KMS-11 (cell line): Measurements from ENCODE around the gene PLEKHD1.

Experiments
- H2AFZ ChIP-seq: fragments of 200-600 bp; sonication (generic); 2 replicates; pipeline ENCODE4 v1.6.1; 2016; ENCODE audit warnings: antibody characterized with exemption, mixed run types, low read depth
- H3K27ac ChIP-seq: fragments of 200-600 bp; sonication (generic); 2 replicates; pipeline ENCODE4 v1.6.1; 2016; ENCODE audit warnings: mild to moderate bottlenecking, mixed run types
- H3K27me3 ChIP-seq: fragments of 200-600 bp; sonication (generic); 2 replicates; pipeline ENCODE4 v1.6.1; 2017; ENCODE audit warnings: mild to moderate bottlenecking, low read depth, mixed run types, moderate library complexity; ENCODE audit not compliant: insufficient read depth
- H3K36me3 ChIP-seq: fragments of 200-600 bp; sonication (generic); 2 replicates; pipeline ENCODE4 v1.6.1; 2017; ENCODE audit warnings: mild to moderate bottlenecking, mixed run types; ENCODE audit not compliant: insufficient read depth
- H3K4me1 ChIP-seq: fragments of 200-600 bp; sonication (generic); 2 replicates; pipeline ENCODE4 v1.6.1; 2016; ENCODE audit warnings: mild to moderate bottlenecking, low read depth, mixed run types; ENCODE audit not compliant: poor library complexity, severe bottlenecking
- H3K4me2 ChIP-seq: fragments of 200-600 bp; sonication (generic); 2 replicates; pipeline ENCODE4 v1.7.0; 2016; ENCODE audit warnings: mild to moderate bottlenecking, mixed run types
- H3K4me3 ChIP-seq: fragments of 200-600 bp; sonication (generic); IDR thresholded peaks from 2 replicates; pipeline ENCODE4 v1.6.1; 2017; ENCODE audit warnings: low read depth, low read length, mixed read lengths; ENCODE audit not compliant: insufficient read depth
- H3K79me2 ChIP-seq: fragments of 200-600 bp; sonication (generic); 2 replicates; pipeline ENCODE4 v1.6.1; 2016; ENCODE audit warnings: low read depth, mixed run types; ENCODE audit not compliant: insufficient read depth
- H3K9ac ChIP-seq: fragments of 200-600 bp; sonication (generic); 2 replicates; pipeline ENCODE4 v1.6.1; 2016; ENCODE audit warnings: mild to moderate bottlenecking, mixed run types
- H4K20me1 ChIP-seq: fragments of 200-600 bp; sonication (generic); 2 replicates; pipeline ENCODE4 v1.6.1; 2016; ENCODE audit warnings: mild to moderate bottlenecking, mixed run types; ENCODE audit not compliant: insufficient read depth
- TF ChIP-seq, protein P1 (sequence below): fragments of 200-600 bp; sonication (generic); conservative IDR thresholded peaks from 2 replicates; pipeline ENCODE4 v1.6.1; 2017; ENCODE audit warnings: low read depth, mild to moderate bottlenecking, antibody characterized with exemption, low read length, moderate library complexity, mixed read lengths

PLEKHD1 gene

DNA sequence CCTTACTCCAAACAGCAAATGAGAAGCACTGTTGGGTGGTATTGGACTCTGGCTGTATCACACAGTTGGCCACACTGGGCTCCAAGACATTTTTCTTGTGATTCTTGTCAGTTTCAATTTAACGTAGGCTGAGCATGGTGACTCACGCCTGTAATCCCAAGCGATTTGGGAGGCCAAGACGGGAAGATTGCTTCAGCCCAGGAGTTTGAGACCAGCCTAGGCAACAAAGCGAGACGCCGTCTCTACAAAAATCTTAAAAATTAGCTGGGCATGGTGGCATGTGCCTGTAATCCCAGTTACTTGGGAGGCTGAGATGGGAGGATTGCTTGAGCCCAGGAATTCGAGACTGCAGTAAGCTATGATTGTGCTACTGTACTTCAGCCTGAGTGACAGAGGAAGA lies 35.3 kb upstream of the PLEKHD1 start:
- Histone ChIP-seq H4K20me1 (no peaks in the 10 kb centered on the region), H3K9ac (no peak overlapping the region), H3K4me3 (no peak overlapping the region), H3K36me3 (no peaks in the 10 kb centered on the region), H3K27me3 (no peaks in the 10 kb centered on the region), H3K4me1 (no peaks in the 10 kb centered on the region), H3K79me2 (no peaks in the 10 kb centered on the region), H2AFZ (no peak overlapping the region), H3K27ac (no peak overlapping the region), H3K4me2 (no peak overlapping the region)
- TF ChIP-seq, protein P1, sequence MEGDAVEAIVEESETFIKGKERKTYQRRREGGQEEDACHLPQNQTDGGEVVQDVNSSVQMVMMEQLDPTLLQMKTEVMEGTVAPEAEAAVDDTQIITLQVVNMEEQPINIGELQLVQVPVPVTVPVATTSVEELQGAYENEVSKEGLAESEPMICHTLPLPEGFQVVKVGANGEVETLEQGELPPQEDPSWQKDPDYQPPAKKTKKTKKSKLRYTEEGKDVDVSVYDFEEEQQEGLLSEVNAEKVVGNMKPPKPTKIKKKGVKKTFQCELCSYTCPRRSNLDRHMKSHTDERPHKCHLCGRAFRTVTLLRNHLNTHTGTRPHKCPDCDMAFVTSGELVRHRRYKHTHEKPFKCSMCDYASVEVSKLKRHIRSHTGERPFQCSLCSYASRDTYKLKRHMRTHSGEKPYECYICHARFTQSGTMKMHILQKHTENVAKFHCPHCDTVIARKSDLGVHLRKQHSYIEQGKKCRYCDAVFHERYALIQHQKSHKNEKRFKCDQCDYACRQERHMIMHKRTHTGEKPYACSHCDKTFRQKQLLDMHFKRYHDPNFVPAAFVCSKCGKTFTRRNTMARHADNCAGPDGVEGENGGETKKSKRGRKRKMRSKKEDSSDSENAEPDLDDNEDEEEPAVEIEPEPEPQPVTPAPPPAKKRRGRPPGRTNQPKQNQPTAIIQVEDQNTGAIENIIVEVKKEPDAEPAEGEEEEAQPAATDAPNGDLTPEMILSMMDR, result no peak

DNA sequence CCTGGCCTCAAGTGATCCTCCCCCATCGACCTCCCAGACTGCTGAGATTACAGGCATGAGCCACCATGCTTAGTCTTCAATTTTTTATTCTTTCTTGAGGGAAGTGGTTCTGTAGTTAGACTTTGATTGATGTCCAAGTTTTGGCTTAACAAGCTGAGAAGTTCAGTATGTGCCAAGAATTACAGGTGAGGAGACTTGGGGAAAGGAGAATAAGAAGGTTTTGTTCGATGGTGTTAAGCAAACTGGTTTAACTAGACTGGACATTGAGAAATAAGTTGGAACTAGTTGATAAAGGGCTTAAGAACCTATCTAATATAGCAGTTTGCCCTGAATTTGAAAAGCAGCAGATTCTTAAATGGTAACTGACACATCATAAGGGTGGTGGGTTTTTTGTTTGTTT lies 32.6 kb upstream of the PLEKHD1 start:
- Histone ChIP-seq H3K4me3 (no peak overlapping the region), H3K4me2 (no peak overlapping the region), H3K36me3 (no peaks in the 10 kb centered on the region), H3K79me2 (no peaks in the 10 kb centered on the region), H3K27ac (no peak overlapping the region), H3K4me1 (no peaks in the 10 kb centered on the region), H4K20me1 (no peaks in the 10 kb centered on the region), H3K27me3 (no peaks in the 10 kb centered on the region), H2AFZ (no peak overlapping the region), H3K9ac (no peak overlapping the region)
- TF ChIP-seq, protein P1, result no peak

DNA sequence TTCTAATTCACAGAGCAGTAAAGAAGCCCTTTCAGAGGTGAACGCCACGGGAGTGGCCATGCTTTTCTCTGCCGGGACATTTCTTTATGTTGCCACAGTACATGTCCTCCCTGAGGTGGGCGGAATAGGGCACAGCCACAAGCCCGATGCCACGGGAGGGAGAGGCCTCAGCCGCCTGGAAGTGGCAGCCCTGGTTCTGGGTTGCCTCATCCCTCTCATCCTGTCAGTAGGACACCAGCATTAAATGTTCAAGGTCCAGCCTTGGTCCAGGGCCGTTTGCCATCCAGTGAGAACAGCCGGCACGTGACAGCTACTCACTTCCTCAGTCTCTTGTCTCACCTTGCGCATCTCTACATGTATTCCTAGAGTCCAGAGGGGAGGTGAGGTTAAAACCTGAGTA lies 26.2 kb upstream of the PLEKHD1 start:
- TF ChIP-seq, protein P1, result no peak
- no peak overlapping the region for H3K9ac ChIP-seq
- H3K36me3 ChIP-seq, result no peaks in the 10 kb centered on the region

DNA sequence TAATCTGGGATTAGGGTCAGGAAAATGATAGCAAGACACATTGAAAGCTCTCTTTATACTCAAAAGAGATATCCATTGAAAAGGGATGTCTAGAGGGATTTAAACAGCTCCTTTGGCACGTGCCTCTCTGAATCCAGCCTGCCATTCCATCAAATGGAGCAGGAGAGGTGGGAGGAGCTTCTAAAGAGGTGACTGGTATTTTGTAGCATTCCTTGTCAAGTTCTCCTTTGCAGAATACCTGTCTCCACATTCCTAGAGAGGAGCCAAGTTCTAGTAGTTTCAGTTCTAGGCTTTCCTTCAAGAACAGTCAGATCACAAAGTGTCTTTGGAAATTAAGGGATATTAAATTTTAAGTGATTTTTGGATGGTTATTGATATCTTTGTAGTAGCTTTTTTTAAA lies 25.4 kb upstream of the PLEKHD1 start:
- Histone ChIP-seq H3K4me2 (no peak overlapping the region), H3K4me1 (no peaks in the 10 kb centered on the region), H3K9ac (no peak overlapping the region), H3K79me2 (no peaks in the 10 kb centered on the region), H3K4me3 (no peak overlapping the region), H4K20me1 (no peaks in the 10 kb centered on the region), H3K27me3 (no peaks in the 10 kb centered on the region), H3K27ac (no peak overlapping the region), H2AFZ (no peak overlapping the region), H3K36me3 (no peaks in the 10 kb centered on the region)
- TF ChIP-seq, protein P1, result no peak

More for the DNA sequence above, 26.2 kb upstream of the PLEKHD1 start:
- Histone ChIP-seq H3K4me1 (no peaks in the 10 kb centered on the region), H3K27me3 (no peaks in the 10 kb centered on the region), H3K4me3 (no peak overlapping the region), H3K79me2 (no peaks in the 10 kb centered on the region), H2AFZ (no peak overlapping the region), H4K20me1 (no peaks in the 10 kb centered on the region), H3K4me2 (no peak overlapping the region), H3K27ac (no peak overlapping the region)
